Gastroesophageal sphincter (tissue), 3 donors: ENCODE data around the gene PLEKHM3.

Source experiments
- POLR2A ChIP-seq, 2 donors: fragments of 450-650 bp; IDR thresholded peaks; one replicate each; pipeline ENCODE4 v1.6.1; 2017; ENCODE audit warnings: antibody characterized with exemption in 2 of 2, mild to moderate bottlenecking in 2 of 2, moderate library complexity in 1 of 2
- POLR2AphosphoS5 ChIP-seq: sonication (generic); formaldehyde crosslinking; IDR thresholded peaks from one replicate; pipeline ENCODE4 v1.6.1; 2017; ENCODE audit warnings: antibody characterized with exemption
- TF ChIP-seq, protein P1 (sequence below), 4 experiments: fragments of 200-600 bp in 2 of 4; fragments of 450-650 bp in 2 of 4; sonication (generic) in 1 of 4; IDR thresholded peaks; one replicate each; pipeline ENCODE4 v1.5.1; 2017 to 2019; ENCODE audit warnings: antibody characterized with exemption in 4 of 4, mild to moderate bottlenecking in 2 of 4, moderate library complexity in 2 of 4

DNA sequence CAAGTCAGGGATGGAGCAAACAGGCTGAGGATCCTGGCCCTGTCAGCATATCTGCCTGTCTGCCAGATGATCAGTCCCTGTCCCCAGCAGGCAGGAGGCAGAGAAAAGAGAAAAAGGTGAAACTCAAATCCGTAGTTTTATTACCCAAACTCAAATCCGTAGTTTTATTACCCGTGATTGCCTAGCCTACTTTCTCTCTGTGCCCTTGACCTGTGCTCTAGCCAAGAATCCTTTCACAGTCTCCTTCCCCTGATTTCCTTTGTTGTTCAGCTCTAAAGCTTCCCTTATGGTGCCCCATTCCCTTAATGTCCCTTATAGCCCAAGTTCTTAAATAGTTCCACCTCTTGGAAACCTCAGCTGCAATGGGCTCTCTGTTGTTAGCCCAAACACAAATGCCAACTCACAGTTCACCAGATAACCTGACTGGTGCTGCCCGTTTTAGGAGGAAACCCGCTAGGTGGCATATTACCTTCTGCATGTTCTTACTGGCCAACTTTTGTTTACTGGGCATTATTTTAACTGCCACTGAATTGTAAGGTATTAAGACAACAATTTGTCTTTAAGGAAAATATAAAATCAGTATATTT lies 130.0 kb downstream of the PLEKHM3 start:
- TF ChIP-seq POLR2AphosphoS5 (no peak), POLR2A (IDR thresholded peaks at IDR 0.05) (no peak)
- TF ChIP-seq, protein P1, sequence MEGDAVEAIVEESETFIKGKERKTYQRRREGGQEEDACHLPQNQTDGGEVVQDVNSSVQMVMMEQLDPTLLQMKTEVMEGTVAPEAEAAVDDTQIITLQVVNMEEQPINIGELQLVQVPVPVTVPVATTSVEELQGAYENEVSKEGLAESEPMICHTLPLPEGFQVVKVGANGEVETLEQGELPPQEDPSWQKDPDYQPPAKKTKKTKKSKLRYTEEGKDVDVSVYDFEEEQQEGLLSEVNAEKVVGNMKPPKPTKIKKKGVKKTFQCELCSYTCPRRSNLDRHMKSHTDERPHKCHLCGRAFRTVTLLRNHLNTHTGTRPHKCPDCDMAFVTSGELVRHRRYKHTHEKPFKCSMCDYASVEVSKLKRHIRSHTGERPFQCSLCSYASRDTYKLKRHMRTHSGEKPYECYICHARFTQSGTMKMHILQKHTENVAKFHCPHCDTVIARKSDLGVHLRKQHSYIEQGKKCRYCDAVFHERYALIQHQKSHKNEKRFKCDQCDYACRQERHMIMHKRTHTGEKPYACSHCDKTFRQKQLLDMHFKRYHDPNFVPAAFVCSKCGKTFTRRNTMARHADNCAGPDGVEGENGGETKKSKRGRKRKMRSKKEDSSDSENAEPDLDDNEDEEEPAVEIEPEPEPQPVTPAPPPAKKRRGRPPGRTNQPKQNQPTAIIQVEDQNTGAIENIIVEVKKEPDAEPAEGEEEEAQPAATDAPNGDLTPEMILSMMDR (IDR thresholded peaks at IDR 0.05): no peak
